SJCRH30 (cell line): ENCODE measurements around the gene PSMB4. TPM values are rescaled to one million over a fixed set of nuclear protein-coding genes. Genes with fewer than 3 reads are reported as not detected.
A peak's percentile ranks its signal among the peaks of the same experiment; 100 is the strongest.
"Not testable (repeated sequence)": the region's sequence is repeated elsewhere in the genome, so short reads cannot be mapped to it uniquely, and the experiment has no call there.

Experiments
- DNase-seq, 2 experiments: peaks; one replicate each; pipeline ENCODE4 v3.0.0-alpha.2; 2015 to 2020
- H3K27ac ChIP-seq: fragments of 250-450 bp; sonication (Bioruptor Pico); 2 replicates; pipeline ENCODE4 v1.5.1; 2020; ENCODE audit warnings: mild to moderate bottlenecking, moderate library complexity
- H3K27me3 ChIP-seq: fragments of 250-450 bp; sonication (Bioruptor Pico); 2 replicates; pipeline ENCODE4 v1.5.1; 2020; ENCODE audit warnings: mild to moderate bottlenecking, moderate library complexity
- H3K36me3 ChIP-seq: fragments of 250-450 bp; sonication (Bioruptor Pico); 2 replicates; pipeline ENCODE4 v1.5.1; 2020; ENCODE audit warnings: mild to moderate bottlenecking, moderate library complexity
- H3K4me1 ChIP-seq: fragments of 250-450 bp; sonication (Bioruptor Pico); 2 replicates; pipeline ENCODE4 v1.5.1; 2020; ENCODE audit warnings: mild to moderate bottlenecking, moderate library complexity
- H3K4me3 ChIP-seq: fragments of 250-450 bp; sonication (Bioruptor Pico); 2 replicates; pipeline ENCODE4 v1.5.1; 2020; ENCODE audit warnings: mild to moderate bottlenecking, moderate library complexity
- H3K9me3 ChIP-seq: fragments of 250-450 bp; sonication (Bioruptor Pico); replicated peaks from 2 replicates; pipeline ENCODE4 v1.5.1; 2020; ENCODE audit warnings: mild to moderate bottlenecking, moderate library complexity
- total RNA-seq: library from RNA; depleted of rRNA; stranded (reverse); fragments of >200 nt; shearing (Covaris generic); gene quantifications from 2 replicates; pipeline ENCODE4 v1.2.3, GENCODE V29; 2014

PSMB4 gene
- total RNA-seq, 1 experiment from 2014 or later = 363 TPM

- H3K36me3 ChIP-seq = peaks cover 75% of the 10 kb centered on the region
- H3K9me3 ChIP-seq = no peaks in the 10 kb centered on the region
- no peak overlapping the region for H3K27ac ChIP-seq
- no peak for DNase-seq
- no peaks in the 10 kb centered on the region for H3K27me3 ChIP-seq
- H3K4me1 ChIP-seq = peaks cover 3% of the 10 kb centered on the region
- no peak overlapping the region for H3K4me3 ChIP-seq
Observed at GRCh38 chr1:151405187-151405951, 6.0 kb downstream of the PSMB4 start.

- Histone ChIP-seq H3K27me3 (no peaks in the 10 kb centered on the region), H3K9me3 (no peaks in the 10 kb centered on the region), H3K4me3 (no peak overlapping the region), H3K4me1 (no peaks in the 10 kb centered on the region; the same call in none of the 2 replicates), H3K27ac (no peak overlapping the region), H3K36me3 (peaks cover 76% of the 10 kb centered on the region)
- no peak for DNase-seq
Observed at GRCh38 chr1:151406176-151406575, 6.8 kb downstream of the PSMB4 start.

DNA sequence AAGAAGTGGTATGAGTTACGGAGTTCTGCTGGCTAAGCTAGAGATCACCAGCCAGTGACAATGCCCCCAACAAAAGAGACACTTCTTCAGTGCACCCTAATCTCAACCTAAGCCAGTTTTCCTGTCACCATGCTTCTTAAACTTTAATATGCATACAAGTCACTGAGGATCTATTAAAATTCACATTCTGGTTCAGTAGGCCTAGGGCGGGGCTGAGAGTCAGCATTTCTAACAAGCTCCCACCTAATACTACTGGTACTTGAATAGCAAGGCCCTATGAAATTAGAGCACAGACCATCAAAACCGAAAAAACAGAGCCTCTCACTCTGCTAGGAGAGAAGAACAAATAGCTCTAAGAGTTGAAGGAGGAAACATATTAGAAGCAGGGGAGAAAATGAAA is 7.9 kb downstream of the PSMB4 start:
- Histone ChIP-seq H3K4me1 (no peaks in the 10 kb centered on the region), H3K9me3 (no peaks in the 10 kb centered on the region), H3K27me3 (no peaks in the 10 kb centered on the region), H3K4me3 (no peak overlapping the region), H3K36me3 (peaks cover 75% of the 10 kb centered on the region), H3K27ac (no peak overlapping the region)
- no peak for DNase-seq

GRCh38 chr1:151408891-151409290 is 9.5 kb downstream of the PSMB4 start:
- Histone ChIP-seq H3K27ac (no peak overlapping the region), H3K27me3 (no peaks in the 10 kb centered on the region), H3K9me3 (no peaks in the 10 kb centered on the region), H3K4me3 (no peak overlapping the region), H3K36me3 (peaks cover 74% of the 10 kb centered on the region), H3K4me1 (no peaks in the 10 kb centered on the region)
- DNase-seq = no peak

DNA sequence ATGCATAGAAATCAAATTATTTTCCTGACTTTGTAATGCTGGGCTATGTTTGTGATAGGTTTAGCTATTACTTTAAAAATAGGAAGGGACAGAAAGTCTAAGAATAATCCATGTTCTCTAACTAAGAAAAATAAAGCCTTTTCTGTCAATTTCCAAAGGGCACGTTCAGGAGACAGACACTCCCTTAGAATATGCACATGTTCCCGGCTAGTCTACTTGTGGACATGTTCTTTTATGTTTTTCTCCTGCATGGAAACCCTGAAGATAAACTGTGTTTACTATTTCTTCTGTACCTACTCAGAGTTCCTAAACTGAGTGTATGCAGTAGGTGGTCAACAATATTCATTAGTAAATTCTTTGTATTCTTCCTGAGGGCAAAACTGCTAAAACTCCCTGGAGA is 12.5 kb downstream of the PSMB4 start:
- no peak for DNase-seq
- H3K36me3 ChIP-seq = peaks cover 57% of the 10 kb centered on the region

GRCh38 chr1:151416231-151416630 is 16.9 kb downstream of the PSMB4 start:
- DNase-seq = no peak
- H3K4me1 ChIP-seq = no peaks in the 10 kb centered on the region
- H3K27me3 ChIP-seq = no peaks in the 10 kb centered on the region
- no peak overlapping the region for H3K4me3 ChIP-seq
- peaks cover 38% of the 10 kb centered on the region for H3K36me3 ChIP-seq
- H3K9me3 ChIP-seq = no peaks in the 10 kb centered on the region
- no peak overlapping the region for H3K27ac ChIP-seq

More for the DNA sequence above, 12.5 kb downstream of the PSMB4 start:
- H3K27me3 ChIP-seq = no peaks in the 10 kb centered on the region
- no peaks in the 10 kb centered on the region for H3K4me1 ChIP-seq
- no peak overlapping the region for H3K27ac ChIP-seq
- no peaks in the 10 kb centered on the region for H3K9me3 ChIP-seq
- no peak overlapping the region for H3K4me3 ChIP-seq

GRCh38 chr1:151418081-151418480 is 18.7 kb downstream of the PSMB4 start:
- DNase-seq = no peak
- Histone ChIP-seq H3K4me3 (no peak overlapping the region), H3K27ac (no peak overlapping the region), H3K9me3 (no peaks in the 10 kb centered on the region), H3K4me1 (no peaks in the 10 kb centered on the region), H3K27me3 (no peaks in the 10 kb centered on the region), H3K36me3 (peaks cover 35% of the 10 kb centered on the region)

- H3K27ac ChIP-seq = no peak overlapping the region
- H3K9me3 ChIP-seq = no peaks in the 10 kb centered on the region
- H3K36me3 ChIP-seq = peaks cover 47% of the 10 kb centered on the region
- H3K4me3 ChIP-seq = no peak overlapping the region
- no peaks in the 10 kb centered on the region for H3K27me3 ChIP-seq
- no peak for DNase-seq
- H3K4me1 ChIP-seq = no peaks in the 10 kb centered on the region
Observed at GRCh38 chr1:151419819-151420218, 20.4 kb downstream of the PSMB4 start.

- no peaks in the 10 kb centered on the region for H3K4me1 ChIP-seq
- H3K4me3 ChIP-seq = no peak overlapping the region
- H3K9me3 ChIP-seq = no peaks in the 10 kb centered on the region
- H3K27ac ChIP-seq = no peak overlapping the region
- H3K27me3 ChIP-seq = no peaks in the 10 kb centered on the region
- DNase-seq = no peak
- peaks cover 76% of the 10 kb centered on the region for H3K36me3 ChIP-seq
Observed at GRCh38 chr1:151425103-151425502, 25.7 kb downstream of the PSMB4 start.

DNA sequence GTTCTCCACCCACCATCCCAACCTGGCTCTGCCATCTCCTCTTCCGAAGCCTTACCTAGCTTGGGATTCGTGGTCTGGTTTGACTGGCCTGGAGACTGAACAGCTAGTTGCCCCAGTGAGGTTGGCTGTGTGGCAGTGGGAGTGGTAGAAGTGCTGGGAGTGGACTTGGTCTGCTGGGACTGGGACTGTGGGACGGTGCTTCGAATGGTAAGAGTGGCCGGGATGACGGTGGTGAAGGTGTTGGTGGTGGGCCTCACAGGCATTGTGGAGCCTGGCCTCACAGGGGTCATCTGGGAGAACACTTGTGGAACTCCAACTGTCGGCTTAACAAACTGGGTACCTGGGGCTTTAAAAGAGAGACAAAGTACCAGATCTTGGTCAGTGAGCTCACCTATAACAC is 28.7 kb downstream of the PSMB4 start:
- Histone ChIP-seq H3K4me3 (no peak overlapping the region), H3K27ac (no peak overlapping the region), H3K36me3 (peaks cover 65% of the 10 kb centered on the region), H3K4me1 (no peaks in the 10 kb centered on the region), H3K9me3 (no peaks in the 10 kb centered on the region), H3K27me3 (no peaks in the 10 kb centered on the region)
- DNase-seq = no peak

- not testable (repeated sequence) for H3K27me3 ChIP-seq, H3K4me1 ChIP-seq, H3K4me3 ChIP-seq, H3K9me3 ChIP-seq, H3K27ac ChIP-seq, DNase-seq
- peaks cover 15% of the 10 kb centered on the region for H3K36me3 ChIP-seq
Observed at GRCh38 chr1:151433827-151434226, 34.5 kb downstream of the PSMB4 start.

DNA sequence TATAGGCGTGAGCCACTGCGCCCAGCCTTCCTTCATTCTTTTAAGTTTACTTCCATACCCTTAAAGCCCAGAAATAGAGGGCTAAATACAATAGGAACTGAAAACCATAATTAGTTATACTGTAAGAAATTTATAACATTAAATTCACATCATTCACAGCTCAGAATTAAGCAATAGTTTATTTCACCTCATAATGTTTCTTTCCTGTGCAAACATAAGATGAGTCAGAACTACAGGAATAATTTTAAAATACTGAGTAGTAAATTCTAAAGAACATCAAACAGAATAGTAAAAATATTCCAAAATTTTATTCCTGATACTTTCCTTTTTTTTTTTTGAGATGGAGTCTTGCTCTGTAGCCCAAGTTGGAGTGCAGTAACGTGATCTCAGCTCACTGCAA is 35.8 kb downstream of the PSMB4 start:
- H3K27ac ChIP-seq = no peak overlapping the region
- no peak overlapping the region for H3K4me3 ChIP-seq
- DNase-seq = no peak
- peaks cover 11% of the 10 kb centered on the region for H3K36me3 ChIP-seq
- no peaks in the 10 kb centered on the region for H3K27me3 ChIP-seq
- H3K9me3 ChIP-seq = no peaks in the 10 kb centered on the region
- no peaks in the 10 kb centered on the region for H3K4me1 ChIP-seq

- H3K27me3 ChIP-seq = no peaks in the 10 kb centered on the region
- H3K4me3 ChIP-seq = no peak overlapping the region
- no peak for DNase-seq
- no peaks in the 10 kb centered on the region for H3K4me1 ChIP-seq
- no peaks in the 10 kb centered on the region for H3K9me3 ChIP-seq
- peaks cover 23% of the 10 kb centered on the region for H3K36me3 ChIP-seq
- H3K27ac ChIP-seq = no peak overlapping the region
Observed at GRCh38 chr1:151436985-151437384, 37.6 kb downstream of the PSMB4 start.

GRCh38 chr1:151437396-151437795 is 38.0 kb downstream of the PSMB4 start:
- H3K36me3 ChIP-seq = peaks cover 23% of the 10 kb centered on the region
- DNase-seq, H3K4me3 ChIP-seq, H3K27me3 ChIP-seq, H3K4me1 ChIP-seq, H3K27ac ChIP-seq, H3K9me3 ChIP-seq: not testable (repeated sequence)

GRCh38 chr1:151443846-151444782 is 44.7 kb downstream of the PSMB4 start:
- H3K27me3 ChIP-seq = no peaks in the 10 kb centered on the region
- H3K27ac ChIP-seq = no peak overlapping the region
- peak; percentile 60 to 84 for DNase-seq
- H3K4me1 ChIP-seq = 0 out of 2 replicates have a peak, but pooled peaks cover 2% of the 10 kb centered on the region
- no peak overlapping the region for H3K4me3 ChIP-seq
- H3K9me3 ChIP-seq = no peaks in the 10 kb centered on the region
- H3K36me3 ChIP-seq = peaks cover 18% of the 10 kb centered on the region
